SKM-1 (cell line): ENCODE results near the gene COL5A1.

Source experiments
- DNase-seq: peaks from one replicate; lab custom pipeline; 2025; ENCODE audit not compliant: unreplicated experiment; lab: John Stamatoyannopoulos, UW

Gene COL5A1

GRCh38 chr9:134724202-134724911 is 82.8 kb downstream of the COL5A1 start:
- no peak for DNase-seq

GRCh38 chr9:134724912-134725604 is 83.5 kb downstream of the COL5A1 start:
- DNase-seq = no peak

GRCh38 chr9:134725605-134725940 is 84.0 kb downstream of the COL5A1 start:
- no peak for DNase-seq

GRCh38 chr9:134726026-134726721 is 84.6 kb downstream of the COL5A1 start:
- no peak for DNase-seq

- no peak for DNase-seq
These were observed 85.1 kb downstream of the COL5A1 start for GRCh38 chr9:134726722-134727034.

- DNase-seq = no peak
These were observed 86.6 kb downstream of the COL5A1 start for GRCh38 chr9:134728021-134728795.

- no peak for DNase-seq
These were observed 87.3 kb downstream of the COL5A1 start for GRCh38 chr9:134728801-134729495.

- no peak for DNase-seq
These were observed 88.6 kb downstream of the COL5A1 start for GRCh38 chr9:134730011-134730760.

GRCh38 chr9:134730761-134731496 is 89.3 kb downstream of the COL5A1 start:
- no peak for DNase-seq

- DNase-seq = no peak
These were observed 90.1 kb downstream of the COL5A1 start for GRCh38 chr9:134731497-134732391.

- DNase-seq = no peak
These were observed 90.9 kb downstream of the COL5A1 start for GRCh38 chr9:134732392-134733110.

- DNase-seq = no peak
These were observed 92.1 kb downstream of the COL5A1 start for GRCh38 chr9:134733480-134734232.

- DNase-seq = no peak
These were observed 92.7 kb downstream of the COL5A1 start for GRCh38 chr9:134734270-134734669.

GRCh38 chr9:134735441-134736175 is 94.0 kb downstream of the COL5A1 start:
- DNase-seq = no peak

- no peak for DNase-seq
These were observed 95.3 kb downstream of the COL5A1 start for GRCh38 chr9:134736791-134737497.
